COLO829 (cell line): Measurements from ENCODE around the gene NLRP13.

ENCODE experiments used
- DNase-seq: peaks from one replicate; pipeline ENCODE4 v3.0.0; 2012; ENCODE audit warnings: low spot score

NLRP13 gene

DNA sequence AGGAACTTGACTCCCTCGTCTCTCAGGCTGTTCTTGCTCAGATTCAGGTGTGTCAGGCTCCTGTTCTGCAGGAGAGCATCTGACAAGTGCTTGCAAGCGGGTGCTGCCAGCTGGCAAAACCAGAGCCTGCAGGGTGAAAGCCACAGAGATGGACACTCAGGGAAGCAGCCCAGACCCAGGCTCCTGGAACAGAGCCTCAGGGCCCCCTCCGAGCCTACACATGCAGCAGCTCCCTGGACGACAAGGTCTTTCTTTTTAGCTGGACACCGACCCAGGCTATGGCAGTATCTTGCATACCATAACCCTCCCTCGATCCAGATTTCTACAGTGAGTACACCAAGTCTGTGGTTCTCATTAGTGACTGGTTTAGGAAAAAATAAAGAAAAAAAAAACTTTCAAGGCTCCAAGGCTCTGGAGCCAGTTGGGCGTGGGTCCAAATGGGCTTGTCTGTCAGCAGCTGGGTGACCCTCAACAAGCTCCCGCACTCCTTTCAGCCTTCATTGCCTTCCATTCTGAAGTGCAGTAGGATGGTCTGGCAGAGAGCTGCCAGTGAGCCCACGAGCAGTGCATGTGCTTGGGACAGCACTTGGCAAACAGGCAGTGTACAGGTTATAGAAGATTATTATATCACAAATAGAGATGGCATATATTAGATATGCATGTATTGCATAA is 29.9 kb downstream of the NLRP13 start:
- no peak for DNase-seq

DNA sequence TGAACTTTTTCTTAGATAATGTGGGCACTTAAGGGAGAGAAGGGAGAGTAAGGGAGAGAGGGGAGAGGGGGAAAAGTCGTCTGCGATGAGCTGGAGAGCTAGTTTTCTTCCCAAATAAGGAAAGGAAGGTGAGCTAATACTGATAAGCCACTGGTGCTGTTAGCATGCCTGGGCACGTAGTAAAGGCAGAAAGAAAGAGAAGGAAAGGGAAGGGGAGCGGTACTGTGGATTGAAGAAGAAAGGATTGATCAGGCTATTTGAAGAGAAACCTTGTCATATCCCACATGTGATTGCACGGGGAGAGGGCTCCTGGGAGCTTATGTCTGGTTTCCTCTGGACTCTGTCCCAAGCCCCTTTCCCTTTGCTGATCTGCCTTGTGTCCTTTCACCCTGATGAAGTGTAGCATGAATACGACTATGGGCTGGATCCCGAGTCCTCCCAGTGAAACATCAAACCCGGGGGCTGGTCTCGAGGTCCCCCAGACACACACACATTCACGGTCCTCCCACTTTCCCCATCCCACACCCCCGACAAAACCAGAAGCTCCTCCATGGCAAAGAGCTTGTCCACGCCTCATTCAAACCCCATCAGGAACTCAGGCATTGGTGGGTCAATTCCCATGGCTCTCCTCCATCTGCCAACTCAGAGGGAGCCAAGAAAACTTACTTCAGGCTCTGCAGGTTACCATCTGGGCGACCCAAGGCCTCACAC is 30.6 kb downstream of the NLRP13 start:
- DNase-seq, result no peak

DNA sequence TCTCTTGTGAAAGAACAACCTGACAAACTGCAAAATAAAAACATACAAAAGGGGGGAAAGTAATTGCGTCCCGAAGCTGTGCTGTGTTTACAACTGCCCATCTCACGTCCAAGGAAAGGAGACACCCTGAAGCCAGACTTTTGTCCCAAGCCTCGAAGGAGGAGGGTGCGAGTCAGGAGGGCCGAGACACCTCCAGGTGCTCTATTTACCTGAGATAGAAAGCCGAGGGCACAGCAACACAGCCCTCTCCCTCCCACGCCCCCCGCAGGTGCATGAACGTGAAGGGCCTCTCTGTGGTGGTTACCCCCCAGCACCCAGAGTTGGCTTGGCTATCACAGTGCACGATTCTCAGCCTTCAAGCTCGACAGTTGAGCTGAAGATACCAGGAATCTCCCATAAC is 33.2 kb downstream of the NLRP13 start:
- no peak for DNase-seq

DNA sequence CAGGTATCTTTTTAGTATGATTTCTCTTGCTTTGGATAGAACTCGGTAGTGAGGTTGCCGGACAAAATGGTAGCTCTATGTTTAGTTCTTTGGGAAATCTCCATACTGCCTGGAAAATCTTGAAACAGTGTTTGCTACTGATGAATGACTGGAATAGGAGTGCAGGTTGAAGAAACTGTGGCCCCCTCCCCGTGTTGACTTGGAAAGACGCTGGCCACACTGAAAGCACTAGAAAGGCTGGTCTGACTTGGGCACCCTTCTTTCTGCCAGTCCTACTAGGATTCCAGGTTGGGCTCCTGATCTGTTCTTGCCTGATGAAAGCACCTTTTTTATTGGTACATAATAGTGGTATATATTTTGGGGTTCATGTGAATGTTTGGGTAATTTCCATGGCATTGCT is 49.5 kb downstream of the NLRP13 start:
- no peak for DNase-seq

DNA sequence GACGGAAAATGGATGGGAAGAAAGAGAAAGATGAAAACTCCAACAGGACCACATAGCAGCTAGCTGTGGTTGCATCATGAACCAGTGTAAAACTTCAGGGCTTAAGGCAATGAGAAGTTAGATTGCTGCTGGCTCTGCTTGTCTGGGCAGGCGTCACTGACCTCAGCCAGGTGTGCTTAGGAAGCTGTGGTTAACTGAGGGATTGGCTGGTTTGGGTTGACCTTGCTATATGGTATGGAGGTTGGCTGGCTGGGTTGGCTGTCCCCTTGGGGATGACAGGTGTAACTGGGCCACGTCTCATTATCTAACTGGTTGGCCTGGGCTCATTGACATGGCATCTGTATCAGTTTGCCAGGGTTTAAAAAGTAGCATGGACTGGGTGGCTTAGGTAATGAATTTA is 54.9 kb downstream of the NLRP13 start:
- DNase-seq, result no peak

DNA sequence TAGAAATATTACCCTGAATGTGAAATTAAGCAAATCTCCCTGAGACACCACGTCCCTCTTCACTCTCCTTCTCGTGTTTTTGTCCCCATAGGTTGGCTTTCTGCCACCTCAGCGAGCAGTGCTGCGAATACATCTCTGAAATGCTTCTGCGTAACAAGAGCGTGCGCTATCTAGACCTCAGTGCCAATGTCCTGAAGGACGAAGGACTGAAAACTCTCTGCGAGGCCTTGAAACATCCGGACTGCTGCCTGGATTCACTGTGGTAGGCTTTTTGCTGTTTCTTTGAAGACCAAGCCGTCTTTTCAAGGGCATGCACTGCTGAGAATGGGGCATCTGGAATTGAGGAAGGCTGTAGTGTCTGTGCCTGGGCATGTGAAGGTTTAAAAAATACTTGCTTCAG is 61.4 kb downstream of the NLRP13 start:
- DNase-seq, result no peak

DNA sequence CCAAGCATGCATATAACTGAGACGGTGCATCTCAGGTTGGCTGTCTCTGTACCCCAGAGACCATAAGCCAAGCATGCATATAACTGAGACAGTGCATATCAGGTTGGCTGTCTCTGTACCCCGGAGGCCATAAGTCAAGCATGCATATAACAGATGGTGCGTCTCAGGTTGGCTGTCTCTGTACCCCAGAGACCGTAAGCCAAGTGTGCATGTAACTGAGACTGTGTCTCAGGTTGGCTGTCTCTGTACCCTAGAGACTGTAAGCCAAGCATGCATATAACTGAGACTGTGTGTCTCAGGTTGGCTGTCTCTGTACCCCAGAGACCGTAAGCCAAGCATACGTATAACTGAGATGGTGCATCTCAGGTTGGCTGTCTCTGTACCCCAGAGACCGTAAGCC is 65.0 kb downstream of the NLRP13 start:
- DNase-seq, result no peak

DNA sequence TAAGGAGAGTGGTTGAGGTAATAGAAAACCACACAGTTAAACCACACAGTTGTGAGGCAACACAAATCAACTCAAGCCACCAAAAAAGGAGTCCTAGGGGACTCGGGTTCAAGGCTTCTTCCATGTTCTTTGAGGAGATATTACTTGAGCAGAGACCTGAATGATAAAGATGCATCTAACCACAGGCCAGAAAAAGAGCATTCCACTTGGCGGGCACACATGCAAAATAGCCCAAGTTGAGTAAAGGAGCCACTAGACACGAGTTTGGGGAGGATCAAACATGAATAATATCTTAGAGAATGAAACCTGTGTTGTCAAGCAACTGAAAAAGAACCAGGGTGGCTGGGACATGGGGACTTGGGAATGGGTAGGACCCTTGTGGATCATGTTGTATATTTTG is 65.6 kb downstream of the NLRP13 start:
- no peak for DNase-seq

DNA sequence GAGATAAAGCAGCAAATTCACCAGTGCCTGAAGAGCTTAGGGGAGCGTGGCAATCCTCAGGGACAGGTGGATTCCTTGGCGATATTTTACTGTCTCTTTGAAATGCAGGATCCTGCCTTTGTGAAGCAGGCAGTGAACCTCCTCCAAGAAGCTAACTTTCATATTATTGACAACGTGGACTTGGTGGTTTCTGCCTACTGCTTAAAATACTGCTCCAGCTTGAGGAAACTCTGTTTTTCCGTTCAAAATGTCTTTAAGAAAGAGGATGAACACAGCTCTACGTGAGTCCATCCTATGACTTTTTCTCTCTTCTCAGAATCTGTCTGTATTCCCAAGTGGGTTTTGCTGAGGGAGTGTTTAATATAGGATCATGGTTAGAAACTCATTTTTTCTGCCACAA is 73.2 kb downstream of the NLRP13 start:
- DNase-seq, result no peak

DNA sequence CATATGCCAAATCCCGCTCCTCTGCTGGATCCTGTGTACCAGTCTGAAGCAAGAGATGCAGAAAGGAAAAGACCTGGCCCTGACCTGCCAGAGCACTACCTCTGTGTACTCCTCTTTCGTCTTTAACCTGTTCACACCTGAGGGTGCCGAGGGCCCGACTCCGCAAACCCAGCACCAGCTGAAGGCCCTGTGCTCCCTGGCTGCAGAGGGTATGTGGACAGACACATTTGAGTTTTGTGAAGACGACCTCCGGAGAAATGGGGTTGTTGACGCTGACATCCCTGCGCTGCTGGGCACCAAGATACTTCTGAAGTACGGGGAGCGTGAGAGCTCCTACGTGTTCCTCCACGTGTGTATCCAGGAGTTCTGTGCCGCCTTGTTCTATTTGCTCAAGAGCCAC is 73.7 kb downstream of the NLRP13 start:
- no peak for DNase-seq

DNA sequence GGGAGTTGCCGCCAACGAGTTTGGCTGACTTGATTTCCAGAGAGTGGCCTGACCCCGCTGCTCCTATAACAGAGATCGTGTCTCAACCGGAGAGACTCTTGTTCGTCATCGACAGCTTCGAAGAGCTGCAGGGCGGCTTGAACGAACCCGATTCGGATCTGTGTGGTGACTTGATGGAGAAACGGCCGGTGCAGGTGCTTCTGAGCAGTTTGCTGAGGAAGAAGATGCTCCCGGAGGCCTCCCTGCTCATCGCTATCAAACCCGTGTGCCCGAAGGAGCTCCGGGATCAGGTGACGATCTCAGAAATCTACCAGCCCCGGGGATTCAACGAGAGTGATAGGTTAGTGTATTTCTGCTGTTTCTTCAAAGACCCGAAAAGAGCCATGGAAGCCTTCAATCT is 74.2 kb downstream of the NLRP13 start:
- DNase-seq, result no peak

DNA sequence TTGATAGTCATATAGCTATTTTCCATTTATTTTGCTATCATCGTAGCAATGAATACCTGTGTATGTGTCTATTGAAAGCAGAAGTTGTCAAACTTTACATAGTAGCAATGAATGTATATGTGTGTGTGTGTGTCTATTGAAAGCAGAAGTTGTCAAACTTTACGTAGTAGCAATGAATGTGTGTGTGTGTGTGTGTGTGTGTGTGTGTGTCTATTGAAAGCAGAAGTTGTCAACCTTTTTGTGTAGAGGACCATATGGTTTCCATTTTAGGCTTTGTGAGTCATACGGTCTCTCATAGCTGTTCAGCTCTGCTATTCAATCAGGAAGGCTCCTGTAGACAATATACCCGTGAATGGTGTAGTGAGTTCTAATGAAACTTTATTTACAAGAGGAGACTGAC is 75.0 kb downstream of the NLRP13 start:
- DNase-seq, result no peak

DNA sequence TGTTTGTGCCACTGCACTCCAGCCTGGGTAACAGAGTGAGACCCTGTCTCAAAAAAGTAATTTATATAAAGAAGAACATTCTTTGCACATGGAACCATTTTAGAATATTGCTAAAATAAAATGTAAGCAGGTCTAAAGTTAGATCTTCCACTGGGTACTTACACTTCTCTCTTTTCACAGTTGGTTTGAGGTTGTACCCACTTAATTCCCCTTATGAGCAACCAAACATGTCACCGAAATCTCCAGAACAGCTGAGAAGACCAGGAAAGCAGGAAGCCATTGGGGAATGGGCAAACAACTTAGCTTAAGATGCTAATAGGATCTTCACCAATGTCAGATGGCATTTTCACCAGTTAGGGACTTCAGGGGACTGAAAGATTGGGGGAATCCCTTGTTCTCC is 77.0 kb downstream of the NLRP13 start:
- no peak for DNase-seq
